GM18511 (cell line): ENCODE measurements around the gene GCKR.
A peak's percentile ranks its signal among the peaks of the same experiment; 100 is the strongest.

Experiments used
- ATAC-seq: cut with Tn5 transposase; IDR thresholded peaks from one replicate; pipeline ENCODE4 v1.9.1; 2021; ENCODE audit warnings: mild to moderate bottlenecking, moderate library complexity; ENCODE audit not compliant: unreplicated experiment

The GCKR gene

GRCh38 chr2:27496357-27497287, at the start of gene GCKR:
GCKR (plus strand) TSS chr2:27496839; CDS start chr2:27496905, 66 bp downstream.
- ATAC-seq: no peak

GRCh38 chr2:27448381-27448780, 48.3 kb upstream of the GCKR start:
- no peak for ATAC-seq

GRCh38 chr2:27451095-27451494, 45.5 kb upstream of the GCKR start:
- ATAC-seq: no peak

- no peak for ATAC-seq
These were observed 42.7 kb upstream of the GCKR start for GRCh38 chr2:27453968-27454367.

GRCh38 chr2:27461118-27461517, 35.5 kb upstream of the GCKR start:
- ATAC-seq: no peak

GRCh38 chr2:27464443-27464842, 32.2 kb upstream of the GCKR start:
- ATAC-seq: no peak

GRCh38 chr2:27471961-27472360, 24.7 kb upstream of the GCKR start:
- ATAC-seq: no peak

GRCh38 chr2:27485496-27485895, 11.1 kb upstream of the GCKR start:
- no peak for ATAC-seq

- peak; percentile 14 for ATAC-seq
These were observed 7.5 kb upstream of the GCKR start for GRCh38 chr2:27489118-27489497.

GRCh38 chr2:27489498-27490397, 6.9 kb upstream of the GCKR start, which contains the start of gene IFT172:
IFT172 (minus strand) TSS chr2:27489743; CDS start chr2:27489653, 90 bp downstream.
- peak; percentile 99 for ATAC-seq

GRCh38 chr2:27492557-27492956, 4.1 kb upstream of the GCKR start:
- no peak for ATAC-seq

- no peak for ATAC-seq
These were observed 2.7 kb upstream of the GCKR start for GRCh38 chr2:27493948-27494283.

- ATAC-seq: no peak
These were observed 2.2 kb upstream of the GCKR start for GRCh38 chr2:27494284-27494943.

- no peak for ATAC-seq
These were observed 1.6 kb upstream of the GCKR start, which contains the start of gene FNDC4 for GRCh38 chr2:27494944-27495554. FNDC4 (minus strand) TSS chr2:27495200; CDS start chr2:27494679, 521 bp downstream.

- ATAC-seq: no peak
These were observed 741 bp upstream of the GCKR start for GRCh38 chr2:27495840-27496356.

- no peak for ATAC-seq
These were observed 619 bp downstream of the GCKR start for GRCh38 chr2:27497288-27497627.

GRCh38 chr2:27498975-27499374, 2.3 kb downstream of the GCKR start:
- ATAC-seq: no peak

GRCh38 chr2:27501042-27501441, 4.4 kb downstream of the GCKR start:
- no peak for ATAC-seq

- no peak for ATAC-seq
These were observed 5.5 kb downstream of the GCKR start for GRCh38 chr2:27502142-27502541.

- ATAC-seq: no peak
These were observed 9.9 kb downstream of the GCKR start for GRCh38 chr2:27506587-27506986.
